Prostate gland (tissue), 2 donors: ENCODE data around the gene CDH22. TPM values are rescaled to one million over a fixed set of nuclear protein-coding genes. Genes with fewer than 3 reads are reported as not detected.
A peak's percentile ranks its signal among the peaks of the same experiment; 100 is the strongest.

Experiments used
- DNase-seq: peaks from one replicate; pipeline ENCODE4 v3.0.0-alpha.2; 2019; ENCODE audit warnings: low spot score
- H3K27ac ChIP-seq, 2 donors: fragments of 200-600 bp; sonication (generic); 2 replicates each; pipeline ENCODE4 v1.5.1; 2017 to 2019
- H3K27me3 ChIP-seq: fragments of 200-600 bp; sonication (generic); replicated peaks from 2 replicates; pipeline ENCODE4 v1.5.1; 2019; ENCODE audit not compliant: insufficient read depth
- H3K36me3 ChIP-seq, 2 donors: fragments of 200-600 bp; sonication (generic); 1 replicate in 1 of 2; 2 replicates in 1 of 2; pipeline versions ENCODE4 v1.5.1 to v1.8.1; 2017 to 2019
- H3K4me1 ChIP-seq: fragments of 200-600 bp; sonication (generic); replicated peaks from 2 replicates; pipeline ENCODE4 v1.5.1; 2019
- H3K4me3 ChIP-seq, 2 donors: fragments of 200-600 bp; sonication (generic); 2 replicates each; pipeline ENCODE4 v1.5.1; 2017 to 2019
- H3K9me3 ChIP-seq: fragments of 200-600 bp; sonication (generic); 2 replicates; pipeline ENCODE4 v1.5.1; 2017
- POLR2A ChIP-seq: fragments of 450-650 bp; IDR thresholded peaks from one replicate; pipeline ENCODE4 v1.6.1; 2016; ENCODE audit warnings: antibody characterized with exemption, mild to moderate bottlenecking
- POLR2AphosphoS5 ChIP-seq: sonication (generic); formaldehyde crosslinking; IDR thresholded peaks from one replicate; pipeline ENCODE4 v1.6.1; 2017; ENCODE audit warnings: antibody characterized with exemption
- WGBS: methylation state at CpG from one replicate; pipeline ENCODE4 v1.1.5; 2018; 5-methylcytosine and 5-hydroxymethylcytosine counted together
- intact Hi-C: fragments of 100-400 bp; cut with DNase I; formaldehyde crosslinking; loops from one replicate; pipeline ENCODE4 v1.14.2; 2022
- total RNA-seq, 2 donors: library from RNA; depleted of rRNA; stranded (reverse); fragments of >200 nt; gene quantifications; one replicate each; pipeline ENCODE4 v1.1.0, GENCODE V29; 2016
- TF ChIP-seq, protein P1 (sequence below), 4 experiments: fragments of 200-600 bp in 2 of 4; fragments of 450-650 bp in 2 of 4; sonication (generic) in 2 of 4; IDR thresholded peaks; 1 replicate in 3 of 4; 2 replicates in 1 of 4; pipeline ENCODE4 v1.5.1; 2016 to 2019; ENCODE audit warnings: antibody characterized with exemption in 4 of 4, mild to moderate bottlenecking in 2 of 4, moderate library complexity in 2 of 4

Gene CDH22
- total RNA-seq, 2 donors from 2014 or later, result 1.9 to 3.3 TPM

DNA sequence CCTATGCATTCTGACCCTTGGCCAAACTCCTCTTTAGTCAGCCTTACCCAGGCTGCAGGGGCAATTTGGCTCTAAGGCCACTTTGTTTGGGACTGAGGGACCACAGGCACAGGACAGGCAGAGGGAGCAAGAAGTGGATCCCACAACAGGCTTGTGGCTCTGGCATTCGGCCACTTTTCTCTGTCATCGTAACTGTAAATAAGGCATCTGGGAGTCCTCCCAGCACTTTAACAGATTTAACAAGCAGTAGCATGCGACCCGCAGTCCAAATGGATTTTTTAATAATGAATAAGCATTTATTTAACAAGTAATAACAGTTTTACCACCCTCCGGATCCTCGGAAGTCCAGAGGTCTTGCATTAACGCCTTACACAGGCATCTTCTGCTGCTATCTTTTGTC is 16.1 kb upstream of the CDH22 start:
- WGBS, result 22% methylated on average over 7 of the region's 7 CpGs
- H3K9me3 ChIP-seq, result no peaks in the 10 kb centered on the region
- no peak overlapping the region for H3K4me3 ChIP-seq
- H3K36me3 ChIP-seq, result no peaks in the 10 kb centered on the region
- intact Hi-C loops, result no loop called here
- H3K27me3 ChIP-seq, result peaks cover 2% of the 10 kb centered on the region
- H3K4me1 ChIP-seq, result no peaks in the 10 kb centered on the region
- DNase-seq, result peak; percentile 59
- no peak overlapping the region for H3K27ac ChIP-seq
- TF ChIP-seq, protein P1, sequence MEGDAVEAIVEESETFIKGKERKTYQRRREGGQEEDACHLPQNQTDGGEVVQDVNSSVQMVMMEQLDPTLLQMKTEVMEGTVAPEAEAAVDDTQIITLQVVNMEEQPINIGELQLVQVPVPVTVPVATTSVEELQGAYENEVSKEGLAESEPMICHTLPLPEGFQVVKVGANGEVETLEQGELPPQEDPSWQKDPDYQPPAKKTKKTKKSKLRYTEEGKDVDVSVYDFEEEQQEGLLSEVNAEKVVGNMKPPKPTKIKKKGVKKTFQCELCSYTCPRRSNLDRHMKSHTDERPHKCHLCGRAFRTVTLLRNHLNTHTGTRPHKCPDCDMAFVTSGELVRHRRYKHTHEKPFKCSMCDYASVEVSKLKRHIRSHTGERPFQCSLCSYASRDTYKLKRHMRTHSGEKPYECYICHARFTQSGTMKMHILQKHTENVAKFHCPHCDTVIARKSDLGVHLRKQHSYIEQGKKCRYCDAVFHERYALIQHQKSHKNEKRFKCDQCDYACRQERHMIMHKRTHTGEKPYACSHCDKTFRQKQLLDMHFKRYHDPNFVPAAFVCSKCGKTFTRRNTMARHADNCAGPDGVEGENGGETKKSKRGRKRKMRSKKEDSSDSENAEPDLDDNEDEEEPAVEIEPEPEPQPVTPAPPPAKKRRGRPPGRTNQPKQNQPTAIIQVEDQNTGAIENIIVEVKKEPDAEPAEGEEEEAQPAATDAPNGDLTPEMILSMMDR (IDR thresholded peaks at IDR 0.05), result no peak
- TF ChIP-seq POLR2A (no peak), POLR2AphosphoS5 (peak; percentile 37)

DNA sequence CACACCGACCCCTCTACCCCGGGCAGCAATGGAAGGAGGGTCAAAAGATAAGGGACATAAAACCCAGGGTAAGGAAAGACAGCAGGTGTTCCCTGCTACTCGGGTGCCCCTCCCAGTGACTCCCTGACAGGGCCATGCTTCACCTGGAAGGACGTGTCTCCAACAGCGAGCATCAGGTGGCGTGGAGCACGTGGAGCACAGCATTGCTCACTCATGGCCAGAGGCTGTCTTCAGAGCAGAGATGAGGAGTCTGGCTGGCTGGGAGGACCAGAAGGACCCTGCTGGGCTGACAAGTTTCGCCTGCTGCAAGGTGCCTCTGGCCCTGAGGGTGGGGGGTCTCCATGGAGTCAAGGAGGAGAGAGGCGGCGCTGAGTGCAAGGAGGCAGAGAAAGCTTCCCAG is 15.3 kb upstream of the CDH22 start:
- H3K4me3 ChIP-seq, result no peak overlapping the region
- TF ChIP-seq, protein P1 (IDR thresholded peaks at IDR 0.05), result no peak
- TF ChIP-seq POLR2A (no peak), POLR2AphosphoS5 (no peak)
- intact Hi-C loops, result no loop called here
- peaks cover 2% of the 10 kb centered on the region for H3K27me3 ChIP-seq
- H3K27ac ChIP-seq, result no peak overlapping the region
- WGBS, result 67% methylated on average over 10 of the region's 10 CpGs
- DNase-seq, result no peak
- H3K4me1 ChIP-seq, result no peaks in the 10 kb centered on the region
- H3K36me3 ChIP-seq, result no peaks in the 10 kb centered on the region
- H3K9me3 ChIP-seq, result no peaks in the 10 kb centered on the region

DNA sequence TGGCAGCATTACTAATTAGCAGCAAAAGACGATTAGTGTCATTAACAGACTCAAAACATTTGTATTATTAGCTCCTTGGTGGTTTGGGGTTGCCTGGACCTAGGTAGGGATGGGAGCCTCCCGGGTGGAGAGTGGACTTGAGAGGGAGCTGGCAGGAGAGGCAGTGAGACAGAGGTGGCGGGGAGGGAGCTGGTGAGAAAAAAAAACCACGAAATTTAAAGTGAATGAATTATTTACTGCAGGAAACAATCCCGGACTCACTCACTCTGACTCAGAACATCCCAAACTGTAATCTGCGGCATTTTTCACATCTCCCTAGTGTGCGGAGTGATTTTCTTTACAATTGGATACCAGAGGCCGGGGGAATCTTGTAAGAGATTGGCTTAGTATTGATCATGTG is 14.3 kb upstream of the CDH22 start:
- Histone ChIP-seq H3K27ac (no peak overlapping the region), H3K4me3 (no peak overlapping the region), H3K36me3 (no peaks in the 10 kb centered on the region), H3K9me3 (no peaks in the 10 kb centered on the region), H3K4me1 (no peaks in the 10 kb centered on the region), H3K27me3 (peaks cover 2% of the 10 kb centered on the region)
- DNase-seq, result no peak
- no peak for TF ChIP-seq POLR2A
- no peak for TF ChIP-seq POLR2AphosphoS5
- TF ChIP-seq, protein P1 (IDR thresholded peaks at IDR 0.05), result no peak
- intact Hi-C loops, result no loop called here
- WGBS, result 61% methylated on average over 8 of the region's 8 CpGs

DNA sequence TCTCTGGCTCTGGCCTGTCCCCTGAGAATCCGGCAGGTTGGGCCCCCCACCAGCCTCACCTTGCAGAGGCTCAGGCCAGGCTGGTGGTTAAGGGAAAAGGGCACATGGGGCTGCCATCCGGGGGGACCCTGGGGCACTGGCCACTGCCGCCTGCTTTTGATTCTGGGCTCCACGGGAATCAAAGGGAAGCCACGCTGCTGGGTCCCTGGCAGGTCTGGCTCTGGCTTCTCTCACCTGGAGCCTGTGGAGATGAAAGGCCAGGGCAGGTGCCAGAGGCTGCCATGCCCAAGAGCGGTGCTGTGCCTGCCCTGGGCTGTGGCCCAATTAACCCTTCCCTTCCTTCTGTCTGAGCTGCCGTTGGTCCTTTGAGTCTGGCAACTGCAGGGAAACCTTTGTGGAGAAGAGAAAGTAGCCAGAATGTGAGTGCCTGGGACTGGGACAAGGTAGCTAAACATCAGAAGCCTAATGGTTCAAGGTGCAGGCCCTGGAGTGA is 9.4 kb upstream of the CDH22 start:
- Histone ChIP-seq H3K9me3 (no peaks in the 10 kb centered on the region), H3K27me3 (peaks cover 4% of the 10 kb centered on the region), H3K36me3 (no peaks in the 10 kb centered on the region), H3K4me3 (no peak overlapping the region), H3K27ac (no peak overlapping the region), H3K4me1 (no peaks in the 10 kb centered on the region)
- TF ChIP-seq POLR2A, result no peak
- TF ChIP-seq POLR2AphosphoS5, result no peak
- TF ChIP-seq, protein P1 (IDR thresholded peaks at IDR 0.05), result no peak
- intact Hi-C loops, result no loop called here
- no peak for DNase-seq
- WGBS, result 42% methylated on average over 7 of the region's 7 CpGs

DNA sequence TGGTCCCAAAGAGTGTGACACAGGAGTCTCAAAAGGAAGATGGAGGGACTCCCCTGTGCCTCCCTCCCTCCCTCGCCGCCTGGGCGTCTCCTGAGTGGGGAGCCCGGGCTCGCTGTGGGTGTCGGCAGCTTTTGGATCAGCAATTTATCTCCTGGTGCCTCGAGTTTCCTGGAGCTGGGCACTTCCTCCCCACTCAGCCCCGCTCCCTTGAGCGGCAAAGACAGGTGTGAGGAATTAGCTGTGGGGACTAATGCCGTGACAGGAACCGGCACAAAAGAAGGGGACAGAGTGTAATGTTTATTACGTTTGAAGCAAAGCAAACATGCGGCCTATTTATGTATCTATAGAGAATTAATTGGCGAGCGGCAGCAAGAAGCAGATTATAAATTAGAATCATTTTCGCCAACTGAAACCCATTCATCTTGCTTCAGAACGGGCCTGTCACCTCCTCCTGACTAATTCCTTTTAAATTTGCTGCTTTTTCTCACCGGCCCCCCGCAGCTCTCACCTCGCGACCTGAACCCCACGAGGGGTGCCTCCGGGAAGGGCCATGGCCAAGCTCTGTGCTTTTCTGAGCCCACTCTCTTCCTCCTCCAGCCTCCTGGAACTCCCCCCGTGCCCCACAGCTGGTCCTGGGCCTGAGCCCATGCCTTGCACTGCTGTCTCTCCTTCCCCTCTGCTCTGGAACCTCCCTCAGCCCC is 8.8 kb upstream of the CDH22 start:
- Histone ChIP-seq H3K36me3 (no peaks in the 10 kb centered on the region), H3K4me3 (no peak overlapping the region), H3K27me3 (peaks cover 4% of the 10 kb centered on the region), H3K9me3 (no peaks in the 10 kb centered on the region), H3K4me1 (no peaks in the 10 kb centered on the region), H3K27ac (no peak overlapping the region)
- 39% methylated on average over 23 of the region's 24 CpGs for WGBS
- no peak for TF ChIP-seq POLR2A
- no peak for TF ChIP-seq POLR2AphosphoS5
- TF ChIP-seq, protein P1 (IDR thresholded peaks at IDR 0.05), result no peak
- intact Hi-C loops, result no loop called here
- no peak for DNase-seq
